DOHH2 (cell line): ENCODE data around the gene TAF1C.

Source experiments
- H3F3A ChIP-seq: fragments of 200-600 bp; sonication (generic), shearing (Covaris generic); 2 replicates; pipeline ENCODE4 v1.6.0; 2016; ENCODE audit warnings: antibody characterized with exemption, mild to moderate bottlenecking; ENCODE audit not compliant: control insufficient read depth, insufficient read depth
- H3K27ac ChIP-seq: fragments of 200-600 bp; sonication (generic); 2 replicates; pipeline ENCODE4 v1.5.1; 2014; ENCODE audit warnings: low read depth, mild to moderate bottlenecking, low read length, moderate library complexity
- H3K27me3 ChIP-seq: fragments of 200-600 bp; sonication (generic); 2 replicates; pipeline ENCODE4 v1.6.1; 2014; ENCODE audit warnings: mild to moderate bottlenecking, low read length, mixed read lengths; ENCODE audit not compliant: control insufficient read depth
- H3K36me3 ChIP-seq: fragments of 200-600 bp; sonication (generic); 2 replicates; pipeline ENCODE4 v1.6.1; 2014; ENCODE audit warnings: mild to moderate bottlenecking, low read length, moderate library complexity, mixed read lengths; ENCODE audit not compliant: control insufficient read depth
- H3K4me1 ChIP-seq: fragments of 200-600 bp; sonication (generic); 2 replicates; pipeline ENCODE4 v1.6.1; 2014; ENCODE audit warnings: mild to moderate bottlenecking, low read length, mixed read lengths; ENCODE audit not compliant: control insufficient read depth
- H3K4me2 ChIP-seq: fragments of 200-600 bp; sonication (generic); 2 replicates; pipeline ENCODE4 v1.6.0; 2014; ENCODE audit warnings: mild to moderate bottlenecking, low read length, moderate library complexity
- H3K4me3 ChIP-seq: fragments of 200-600 bp; sonication (generic); 2 replicates; pipeline ENCODE4 v1.5.1; 2014; ENCODE audit warnings: mild to moderate bottlenecking, low read length, mixed read lengths
- H3K79me2 ChIP-seq: fragments of 200-600 bp; sonication (generic); 2 replicates; pipeline ENCODE4 v1.6.1; 2014; ENCODE audit warnings: mild to moderate bottlenecking, low read length, mixed read lengths; ENCODE audit not compliant: control insufficient read depth
- H3K9me2 ChIP-seq: fragments of 200-600 bp; sonication (generic); replicated peaks from 2 replicates; pipeline ENCODE4 v1.6.1; 2014; ENCODE audit warnings: mild to moderate bottlenecking, low read length, mixed read lengths; ENCODE audit not compliant: control insufficient read depth
- H3K9me3 ChIP-seq: fragments of 200-600 bp; sonication (generic); 2 replicates; pipeline ENCODE4 v1.6.1; 2014; ENCODE audit warnings: antibody characterized with exemption, low read length, mixed read lengths; ENCODE audit not compliant: control insufficient read depth, insufficient read depth
- H4K20me1 ChIP-seq: fragments of 200-600 bp; sonication (generic); 2 replicates; pipeline ENCODE4 v1.6.0; 2014; ENCODE audit warnings: low read depth, mild to moderate bottlenecking, antibody characterized with exemption, low read length, moderate library complexity; ENCODE audit not compliant: control insufficient read depth, insufficient read depth
- CTCF ChIP-seq: fragments of 200-600 bp; sonication (generic); IDR thresholded peaks from one replicate; pipeline ENCODE4 v1.5.1; 2014; ENCODE audit warnings: antibody characterized with exemption, mild to moderate bottlenecking, low read depth, low read length; ENCODE audit not compliant: poor library complexity, severe bottlenecking
- EZH2phosphoT487 ChIP-seq: fragments of 200-600 bp; sonication (generic); IDR thresholded peaks from 2 replicates; pipeline ENCODE4 v1.6.1; 2017; ENCODE audit warnings: borderline replicate concordance, mild to moderate bottlenecking, antibody characterized with exemption, low read length, moderate library complexity, mixed read lengths

The TAF1C gene

GRCh38 chr16:84143784-84144199 lies 43.1 kb downstream of the TAF1C start:
- Histone ChIP-seq H3K79me2 (peaks cover 37% of the 10 kb centered on the region), H3K9me3 (no peaks in the 10 kb centered on the region), H3F3A (no peaks in the 10 kb centered on the region), H3K4me1 (peaks cover 18% of the 10 kb centered on the region), H3K27ac (peak overlapping the region; percentile 44), H3K9me2 (no peaks in the 10 kb centered on the region), H3K36me3 (no peaks in the 10 kb centered on the region), H3K4me3 (peak overlapping the region; percentile 99), H4K20me1 (peaks cover 5% of the 10 kb centered on the region; the same call in 1 of the 2 replicates), H3K4me2 (peak overlapping the region; percentile 94), H3K27me3 (peaks cover 4% of the 10 kb centered on the region; the same call in 1 of the 2 replicates)
- TF ChIP-seq CTCF (no peak), EZH2phosphoT487 (no peak)

GRCh38 chr16:84143081-84143480 lies 43.8 kb downstream of the TAF1C start:
- no peaks in the 10 kb centered on the region for H3K9me2 ChIP-seq
- H3F3A ChIP-seq, result no peaks in the 10 kb centered on the region
- peaks cover 41% of the 10 kb centered on the region for H3K79me2 ChIP-seq
- peaks cover 4% of the 10 kb centered on the region; the same call in 1 of the 2 replicates for H3K27me3 ChIP-seq
- H4K20me1 ChIP-seq, result peaks cover 5% of the 10 kb centered on the region; the same call in 1 of the 2 replicates
- no peak for TF ChIP-seq EZH2phosphoT487
- TF ChIP-seq CTCF, result no peak
- peaks cover 18% of the 10 kb centered on the region for H3K4me1 ChIP-seq
- no peaks in the 10 kb centered on the region for H3K9me3 ChIP-seq
- H3K4me3 ChIP-seq, result no peak overlapping the region
- H3K4me2 ChIP-seq, result no peak overlapping the region
- H3K27ac ChIP-seq, result no peak overlapping the region
- no peaks in the 10 kb centered on the region for H3K36me3 ChIP-seq

GRCh38 chr16:84141143-84141670 lies 45.6 kb downstream of the TAF1C start:
- H3K4me2 ChIP-seq, result no peak overlapping the region

More at GRCh38 chr16:84141143-84141670, 45.6 kb downstream of the TAF1C start:
- H3K36me3 ChIP-seq, result no peaks in the 10 kb centered on the region
- H3F3A ChIP-seq, result no peaks in the 10 kb centered on the region
- no peak for TF ChIP-seq EZH2phosphoT487
- peak; percentile 63 for TF ChIP-seq CTCF
- no peak overlapping the region for H3K4me3 ChIP-seq
- peaks cover 18% of the 10 kb centered on the region for H3K4me1 ChIP-seq
- no peaks in the 10 kb centered on the region for H3K9me2 ChIP-seq
- no peaks in the 10 kb centered on the region for H3K9me3 ChIP-seq
- peaks cover 3% of the 10 kb centered on the region; the same call in 1 of the 2 replicates for H3K27me3 ChIP-seq
- peaks cover 57% of the 10 kb centered on the region for H3K79me2 ChIP-seq
- peaks cover 5% of the 10 kb centered on the region; the same call in 1 of the 2 replicates for H4K20me1 ChIP-seq
- H3K27ac ChIP-seq, result no peak overlapping the region
